ENCODE data around the gene VANGL2.

The VANGL2 gene

DNA sequence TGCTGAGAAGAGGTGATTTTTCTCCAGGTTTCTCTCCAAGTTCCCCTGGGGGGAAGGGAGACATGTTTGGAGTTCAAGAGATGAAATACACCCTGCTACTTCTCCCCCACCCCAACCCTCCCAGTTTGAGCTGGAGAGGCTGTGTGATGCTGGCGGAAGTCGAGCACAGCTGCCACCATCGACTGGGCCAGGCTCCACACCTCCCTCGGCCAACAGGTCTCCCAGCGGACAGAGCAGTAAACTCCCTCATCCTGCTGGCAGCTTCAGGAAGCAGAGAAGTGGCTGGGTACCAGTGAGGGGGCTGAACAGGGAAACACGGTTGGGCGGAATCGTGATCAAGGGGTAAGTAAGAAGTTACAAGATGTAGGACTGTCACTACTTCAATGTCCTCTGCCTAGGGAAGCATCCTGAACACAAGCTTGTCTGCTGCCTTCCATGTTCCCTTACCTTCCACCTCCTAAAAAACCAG, 40.1 kb upstream of the VANGL2 start:
- TF ChIP-seq, protein P1, sequence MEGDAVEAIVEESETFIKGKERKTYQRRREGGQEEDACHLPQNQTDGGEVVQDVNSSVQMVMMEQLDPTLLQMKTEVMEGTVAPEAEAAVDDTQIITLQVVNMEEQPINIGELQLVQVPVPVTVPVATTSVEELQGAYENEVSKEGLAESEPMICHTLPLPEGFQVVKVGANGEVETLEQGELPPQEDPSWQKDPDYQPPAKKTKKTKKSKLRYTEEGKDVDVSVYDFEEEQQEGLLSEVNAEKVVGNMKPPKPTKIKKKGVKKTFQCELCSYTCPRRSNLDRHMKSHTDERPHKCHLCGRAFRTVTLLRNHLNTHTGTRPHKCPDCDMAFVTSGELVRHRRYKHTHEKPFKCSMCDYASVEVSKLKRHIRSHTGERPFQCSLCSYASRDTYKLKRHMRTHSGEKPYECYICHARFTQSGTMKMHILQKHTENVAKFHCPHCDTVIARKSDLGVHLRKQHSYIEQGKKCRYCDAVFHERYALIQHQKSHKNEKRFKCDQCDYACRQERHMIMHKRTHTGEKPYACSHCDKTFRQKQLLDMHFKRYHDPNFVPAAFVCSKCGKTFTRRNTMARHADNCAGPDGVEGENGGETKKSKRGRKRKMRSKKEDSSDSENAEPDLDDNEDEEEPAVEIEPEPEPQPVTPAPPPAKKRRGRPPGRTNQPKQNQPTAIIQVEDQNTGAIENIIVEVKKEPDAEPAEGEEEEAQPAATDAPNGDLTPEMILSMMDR (IDR thresholded peaks at IDR 0.05; ENCODE audit: low read depth, low read length), result no peak
- no peak for TF ChIP-seq EZH2phosphoT487 (IDR thresholded peaks at IDR 0.05; ENCODE audit: low read depth)
- H3K4me3 ChIP-seq (ENCODE audit: low read length), result no peak overlapping the region
- H2AFZ ChIP-seq (ENCODE audit: low read depth, low read length), result no peak overlapping the region
- no peaks in the 10 kb centered on the region for H3K4me1 ChIP-seq (ENCODE audit: low read length)
- H3K79me2 ChIP-seq (ENCODE audit: low read length), result no peaks in the 10 kb centered on the region
- H3K9me3 ChIP-seq (ENCODE audit: insufficient read depth, low read length), result no peaks in the 10 kb centered on the region
- no peaks in the 10 kb centered on the region for H3K27me3 ChIP-seq (ENCODE audit: low read depth, low read length)
- H4K20me1 ChIP-seq (ENCODE audit: insufficient read depth, low read length), result no peaks in the 10 kb centered on the region
- H3K36me3 ChIP-seq (replicated peaks; ENCODE audit: low read depth, low read length), result peaks cover 61% of the 10 kb centered on the region
- no peak overlapping the region for H3K4me2 ChIP-seq (ENCODE audit: low read length)
- H3K27ac ChIP-seq (ENCODE audit: low read length), result no peak overlapping the region
- no peak overlapping the region for H3K9ac ChIP-seq (ENCODE audit: low read length)

DNA sequence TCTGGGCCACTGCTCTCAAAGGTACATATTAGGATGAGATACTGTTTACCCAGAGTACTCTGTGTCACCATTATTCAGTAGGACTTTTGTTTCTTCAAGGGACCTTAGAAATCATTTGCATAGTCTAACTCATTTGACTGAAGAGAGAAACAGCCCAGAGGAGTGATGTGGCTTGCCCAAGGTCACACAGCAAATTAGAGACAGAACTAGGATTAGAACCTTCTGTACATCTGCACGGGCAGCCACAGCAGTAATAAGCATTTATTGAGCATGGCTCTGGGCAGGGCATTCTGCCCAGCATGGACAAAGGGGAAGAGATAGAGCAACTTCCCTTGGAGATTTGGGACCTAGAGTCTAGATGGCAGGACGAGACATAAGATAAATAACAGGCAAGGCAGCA, 39.2 kb upstream of the VANGL2 start:
- H3K27ac ChIP-seq (ENCODE audit: low read length), result no peak overlapping the region

DNA sequence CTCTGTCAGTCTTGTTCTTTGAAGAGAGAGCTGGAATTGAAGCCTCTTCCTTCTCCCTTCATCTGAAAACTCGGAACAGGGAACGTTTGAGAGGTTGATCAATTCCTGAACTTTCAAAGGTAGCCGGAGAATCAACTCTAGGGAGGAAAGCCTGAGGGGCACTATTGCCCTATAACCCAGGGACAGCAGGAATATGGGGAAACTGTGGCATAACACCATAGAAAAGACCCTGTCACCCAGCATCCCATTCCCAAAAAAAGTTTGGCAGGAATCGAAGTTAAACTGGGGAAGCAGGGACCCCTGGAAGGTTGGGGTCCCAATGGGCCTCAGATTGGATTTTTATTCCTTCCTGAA, 38.6 kb upstream of the VANGL2 start:
- no peaks in the 10 kb centered on the region for H3K27me3 ChIP-seq (ENCODE audit: low read depth, low read length)
- H3K9me3 ChIP-seq (ENCODE audit: insufficient read depth, low read length), result no peaks in the 10 kb centered on the region
- TF ChIP-seq EZH2phosphoT487 (IDR thresholded peaks at IDR 0.05; ENCODE audit: low read depth), result no peak
- TF ChIP-seq, protein P1 (IDR thresholded peaks at IDR 0.05; ENCODE audit: low read depth, low read length), result no peak
- no peak overlapping the region for H3K4me2 ChIP-seq (ENCODE audit: low read length)
- H3K4me3 ChIP-seq (ENCODE audit: low read length), result no peak overlapping the region
- H3K9ac ChIP-seq (ENCODE audit: low read length), result no peak overlapping the region
- no peaks in the 10 kb centered on the region for H3K4me1 ChIP-seq (ENCODE audit: low read length)
- H4K20me1 ChIP-seq (ENCODE audit: insufficient read depth, low read length), result no peaks in the 10 kb centered on the region
- peaks cover 45% of the 10 kb centered on the region for H3K36me3 ChIP-seq (replicated peaks; ENCODE audit: low read depth, low read length)
- H2AFZ ChIP-seq (ENCODE audit: low read depth, low read length), result no peak overlapping the region
- no peaks in the 10 kb centered on the region for H3K79me2 ChIP-seq (ENCODE audit: low read length)
- H3K27ac ChIP-seq (ENCODE audit: low read length), result no peak overlapping the region

More for the DNA sequence above, 39.2 kb upstream of the VANGL2 start:
- no peaks in the 10 kb centered on the region for H4K20me1 ChIP-seq (ENCODE audit: insufficient read depth, low read length)
- no peaks in the 10 kb centered on the region for H3K9me3 ChIP-seq (ENCODE audit: insufficient read depth, low read length)
- no peaks in the 10 kb centered on the region for H3K79me2 ChIP-seq (ENCODE audit: low read length)
- no peaks in the 10 kb centered on the region for H3K27me3 ChIP-seq (ENCODE audit: low read depth, low read length)
- no peak overlapping the region for H3K9ac ChIP-seq (ENCODE audit: low read length)
- no peaks in the 10 kb centered on the region for H3K4me1 ChIP-seq (ENCODE audit: low read length)
- H2AFZ ChIP-seq (ENCODE audit: low read depth, low read length), result no peak overlapping the region
- no peak overlapping the region for H3K4me2 ChIP-seq (ENCODE audit: low read length)
- no peak overlapping the region for H3K4me3 ChIP-seq (ENCODE audit: low read length)
- peaks cover 51% of the 10 kb centered on the region for H3K36me3 ChIP-seq (replicated peaks; ENCODE audit: low read depth, low read length)
- no peak for TF ChIP-seq EZH2phosphoT487 (IDR thresholded peaks at IDR 0.05; ENCODE audit: low read depth)
- TF ChIP-seq, protein P1 (IDR thresholded peaks at IDR 0.05; ENCODE audit: low read depth, low read length), result no peak

DNA sequence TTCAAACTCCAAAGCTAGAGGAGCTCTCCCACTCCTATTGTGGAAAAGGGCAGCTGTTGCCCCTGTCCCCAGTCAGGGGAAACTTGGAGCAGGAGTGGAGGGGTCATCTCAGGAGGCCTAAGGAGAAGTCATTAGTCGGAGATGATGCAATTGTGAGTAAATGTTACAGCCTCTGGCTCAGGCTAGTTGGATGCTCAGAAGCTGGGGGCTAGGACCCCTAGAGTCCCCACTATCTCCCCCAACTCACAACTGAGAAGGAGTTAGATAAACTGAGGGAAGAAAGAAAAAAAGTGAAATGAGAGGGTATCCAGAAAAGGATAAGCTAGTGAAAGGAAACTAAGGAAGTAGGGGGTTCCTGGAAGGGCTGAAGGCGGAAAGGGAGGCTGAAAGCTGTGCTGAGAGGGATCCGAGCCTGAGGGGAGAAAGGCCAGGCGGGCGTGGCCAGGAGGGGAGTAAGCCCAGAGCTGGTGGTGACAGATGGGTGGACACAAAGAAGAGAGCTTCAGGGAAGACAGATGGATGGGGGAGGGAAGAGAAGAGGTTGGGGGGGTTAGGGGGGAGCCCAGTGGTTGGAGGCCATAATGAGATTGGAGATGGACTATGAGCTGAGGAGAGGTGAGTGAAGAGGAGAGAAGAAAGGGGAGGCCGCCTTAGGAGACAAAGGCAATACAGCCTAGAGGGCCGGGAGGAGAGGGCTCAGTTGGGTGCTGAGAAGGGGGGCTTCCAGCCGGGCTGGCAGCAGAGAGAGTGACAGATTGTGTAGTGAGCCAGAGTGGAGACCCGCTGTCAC, 38.0 kb upstream of the VANGL2 start:
- Histone ChIP-seq H2AFZ (ENCODE audit: low read depth, low read length) (no peak overlapping the region), H4K20me1 (ENCODE audit: insufficient read depth, low read length) (no peaks in the 10 kb centered on the region), H3K36me3 (replicated peaks; ENCODE audit: low read depth, low read length) (peaks cover 40% of the 10 kb centered on the region), H3K27ac (ENCODE audit: low read length) (no peak overlapping the region), H3K4me3 (ENCODE audit: low read length) (no peak overlapping the region), H3K4me2 (ENCODE audit: low read length) (no peak overlapping the region), H3K4me1 (ENCODE audit: low read length) (no peaks in the 10 kb centered on the region), H3K9ac (ENCODE audit: low read length) (no peak overlapping the region), H3K27me3 (ENCODE audit: low read depth, low read length) (no peaks in the 10 kb centered on the region), H3K79me2 (ENCODE audit: low read length) (no peaks in the 10 kb centered on the region), H3K9me3 (ENCODE audit: insufficient read depth, low read length) (no peaks in the 10 kb centered on the region)
- TF ChIP-seq, protein P1 (IDR thresholded peaks at IDR 0.05; ENCODE audit: low read depth, low read length), result no peak
- TF ChIP-seq EZH2phosphoT487 (IDR thresholded peaks at IDR 0.05; ENCODE audit: low read depth), result no peak

All from OCI-LY3 (cell line).